ENCODE measurements around the gene DNAJC11. TPM values are rescaled to one million over a fixed set of nuclear protein-coding genes. Genes with fewer than 3 reads are reported as not detected.
A peak's percentile ranks its signal among the peaks of the same experiment; 100 is the strongest.

DNAJC11 gene
- polyA plus RNA-seq, 2 of the 4 experiments (the other 2 are of a cell fraction), result 35.7 to 48.5 TPM

GRCh38 chr1:6599141-6599975 lies 102.3 kb downstream of the DNAJC11 start:
- CTCF ChIA-PET, result interaction anchor here (0.6 to 2.3 kb wide), 2 partner anchors 45 to 46 kb away, joined by 3 to 6 read pairs; partner anchors contain the start of genes NOL9 and TAS1R1
- Histone ChIP-seq H3K4me2 (peak overlapping the region; percentile 90), H3K4me3 (no peak overlapping the region), H3K9me3 (no peaks in the 10 kb centered on the region), H3K27ac (0 out of 6 replicates have a peak overlapping the region, but pooled peaks of 1 of the 2 experiments have one; percentile 49), H3K4me1 (peaks cover 13% of the 10 kb centered on the region; the same call in 2 of the 3 replicates)
- POLR2A ChIA-PET, result no interaction called here
- DNase-seq (ENCODE audit: low read depth in 1 of 2, low spot score in 1 of 2) (no peak), FAIRE-seq (no peak), ATAC-seq (no peak)
- TF ChIP-seq BHLHE40 (IDR thresholded peaks at IDR 0.05; ENCODE audit: low read depth, low read length), result no peak
- 94% methylated on average over 19 of the region's 31 CpGs for WGBS (ENCODE audit: missing lambda C conversion rate)

GRCh38 chr1:6597777-6598131 lies 103.9 kb downstream of the DNAJC11 start:
- Histone ChIP-seq H3K9me3 (no peaks in the 10 kb centered on the region), H3K4me3 (no peak overlapping the region), H3K4me1 (peaks cover 13% of the 10 kb centered on the region; the same call in 2 of the 3 replicates), H3K4me2 (no peak overlapping the region), H3K27ac (no peak overlapping the region)
- ChIA-PET CTCF (interaction anchor here (1.0 to 1.7 kb wide), 2 partner anchors 10 to 43 kb away, joined by 3 to 4 read pairs; partner anchors contain the start of genes NOL9 and TAS1R1), POLR2A (no interaction called here)
- WGBS (ENCODE audit: missing lambda C conversion rate), result 92% methylated on average over 4 of the region's 6 CpGs
- no peak for DNase-seq (ENCODE audit: low read depth in 1 of 2, low spot score in 1 of 2)
- TF ChIP-seq ZFP36 (IDR thresholded peaks at IDR 0.05; ENCODE audit: borderline replicate concordance, partially characterized antibody) (no peak), RAD21 (conservative IDR thresholded peaks at IDR 0.05 in 1 of 2, IDR thresholded peaks at IDR 0.05 in 1 of 2) (no peak), NFE2L2 (conservative IDR thresholded peaks at IDR 0.05; ENCODE audit: low read length) (no peak), SREBF2 (IDR thresholded peaks at IDR 0.05) (no peak), REST (IDR thresholded peaks at IDR 0.05) (no peak), CEBPB (IDR thresholded peaks at IDR 0.05) (no peak), SMC3 (IDR thresholded peaks at IDR 0.05) (no peak)
- ATAC-seq, result no peak
- FAIRE-seq, result no peak

- FAIRE-seq (no peak), ATAC-seq (no peak), DNase-seq (ENCODE audit: low read depth in 1 of 2, low spot score in 1 of 2) (no peak)
- 90% methylated on average over 7 of the region's 15 CpGs for WGBS (ENCODE audit: missing lambda C conversion rate)
- Histone ChIP-seq H3K4me2 (no peak overlapping the region), H3K4me3 (no peak overlapping the region), H3K27ac (no peak overlapping the region), H3K4me1 (peaks cover 13% of the 10 kb centered on the region; the same call in 2 of the 3 replicates), H3K9me3 (no peaks in the 10 kb centered on the region)
- POLR2A ChIA-PET, result no interaction called here
- CTCF ChIA-PET, result interaction anchor here (1.0 to 1.7 kb wide), 3 partner anchors 11 to 43 kb away, joined by 3 to 4 read pairs (median 4); partner anchors contain the start of genes NOL9 and TAS1R1
- TF ChIP-seq SMC3 (IDR thresholded peaks at IDR 0.05) (no peak), POLR2A (IDR thresholded peaks at IDR 0.05; ENCODE audit: low read length) (no peak), NR3C1 (IDR thresholded peaks at IDR 0.05) (no peak), HEYL (CRISPR knock-in tag; IDR thresholded peaks at IDR 0.05) (no peak), CBX2 (IDR thresholded peaks at IDR 0.05; ENCODE audit: borderline replicate concordance, low read depth) (no peak), ATOH8 (CRISPR knock-in tag; IDR thresholded peaks at IDR 0.05; ENCODE audit: low read depth) (no peak), FOSL2 (IDR thresholded peaks at IDR 0.05) (no peak), FOSL2 (CRISPR knock-in tag; IDR thresholded peaks at IDR 0.05) (no peak), HES2 (IDR thresholded peaks at IDR 0.05) (no peak), KDM1A (IDR thresholded peaks at IDR 0.05; ENCODE audit: low read depth) (no peak), ZC3H11A (IDR thresholded peaks at IDR 0.05) (no peak), MYC (IDR thresholded peaks at IDR 0.05; ENCODE audit: borderline replicate concordance, low read length) (no peak), PHF8 (IDR thresholded peaks at IDR 0.05; ENCODE audit: borderline replicate concordance, low read depth) (no peak), HOXA7 (CRISPR knock-in tag; IDR thresholded peaks at IDR 0.05) (no peak), BCL3 (IDR thresholded peaks at IDR 0.05) (no peak), HMGXB4 (CRISPR knock-in tag; IDR thresholded peaks at IDR 0.05; ENCODE audit: borderline replicate concordance) (no peak), CEBPB (IDR thresholded peaks at IDR 0.05) (no peak)
Observed at GRCh38 chr1:6596886-6597776, 104.5 kb downstream of the DNAJC11 start.

All from A549 (cell line).